ENCODE measurements around the gene MTX1. TPM values are rescaled to one million over a fixed set of nuclear protein-coding genes. Genes with fewer than 3 reads are reported as not detected.

Gene MTX1
- total RNA-seq, 6 donors from 2014 or later: 23.0 to 68.4 (median 37.4) TPM

GRCh38 chr1:155241069-155241679 is 32.7 kb downstream of the MTX1 start:
- 17 to 20% methylated on average over 4 of the region's 4 CpGs for WGBS, 2 donors

GRCh38 chr1:155241841-155242264 is 33.4 kb downstream of the MTX1 start:
- Histone ChIP-seq H3K4me3 (no peak overlapping the region), H3K27me3 (peaks cover 0 to 3% (median 0%) of the 10 kb centered on the region in 4 donors), H3K27ac (peak overlapping the region; percentile 18 to 76 (median 58)), H3K9me3 (no peaks in the 10 kb centered on the region), H3K4me1 (peaks cover 26 to 44% (median 29%) of the 10 kb centered on the region in 4 donors), H3K36me3 (peaks cover 5 to 24% (median 9%) of the 10 kb centered on the region in 4 donors)
- DNase-seq: peak in 1 of 2 donors; percentile 50
- peak in 1 of 2 donors; percentile 14 for TF ChIP-seq POLR2AphosphoS5 (IDR thresholded peaks at IDR 0.05)
- peak in 2 of 6 experiments; percentile 4 to 15 for TF ChIP-seq CTCF (IDR thresholded peaks at IDR 0.05)
- no peak for TF ChIP-seq POLR2A (IDR thresholded peaks at IDR 0.05)
- peak in 1 of 2 donors; percentile 14 for ATAC-seq (ENCODE audit: low FRiP score in 2 of 2)
- WGBS, 2 donors: 41 to 59% methylated on average over 4 of the region's 4 CpGs

More at GRCh38 chr1:155241069-155241679, 32.7 kb downstream of the MTX1 start:
- ATAC-seq (ENCODE audit: low FRiP score in 2 of 2) (peak; percentile 31 to 60), DNase-seq (peak in 1 of 2 donors; percentile 86)
- peaks cover 0 to 3% (median 0%) of the 10 kb centered on the region in 4 donors for H3K27me3 ChIP-seq
- peaks cover 9 to 31% (median 14%) of the 10 kb centered on the region in 4 donors for H3K36me3 ChIP-seq
- peak overlapping the region; percentile 43 to 76 (median 58) for H3K27ac ChIP-seq
- peaks cover 26 to 44% (median 29%) of the 10 kb centered on the region in 4 donors for H3K4me1 ChIP-seq
- TF ChIP-seq CTCF (IDR thresholded peaks at IDR 0.05) (no peak), EP300 (IDR thresholded peaks at IDR 0.05) (peak in 1 of 4 donors; percentile 12), POLR2A (IDR thresholded peaks at IDR 0.05) (peak in 1 of 4 donors; percentile 19), POLR2AphosphoS5 (IDR thresholded peaks at IDR 0.05) (peak; percentile 59 to 80)
- H3K4me3 ChIP-seq: peak overlapping the region in 3 of 4 donors; percentile 37 to 58 (median 51)
- no peaks in the 10 kb centered on the region for H3K9me3 ChIP-seq

GRCh38 chr1:155242805-155243358 is 34.4 kb downstream of the MTX1 start:
- Histone ChIP-seq H3K27me3 (peaks cover 0 to 3% (median 0%) of the 10 kb centered on the region in 4 donors), H3K27ac (peak overlapping the region in 2 of 4 donors; percentile 91 to 92), H3K4me1 (peaks cover 26 to 44% (median 29%) of the 10 kb centered on the region in 4 donors), H3K9me3 (no peaks in the 10 kb centered on the region), H3K4me3 (peak overlapping the region in 1 of 4 donors; percentile 65), H3K36me3 (peaks cover 0 to 23% (median 10%) of the 10 kb centered on the region in 4 donors)
- DNase-seq: no peak
- 67 to 73% methylated on average over 3 of the region's 3 CpGs for WGBS, 2 donors
- TF ChIP-seq POLR2AphosphoS5 (IDR thresholded peaks at IDR 0.05): no peak
- no peak for TF ChIP-seq CTCF (IDR thresholded peaks at IDR 0.05)
- ATAC-seq (ENCODE audit: low FRiP score in 2 of 2): no peak

- 1 to 2% methylated on average over 53 of the region's 53 CpGs for WGBS, 2 donors
- Histone ChIP-seq H3K4me1 (peaks cover 26 to 44% (median 29%) of the 10 kb centered on the region in 4 donors), H3K4me3 (peak overlapping the region; percentile 54 to 68 (median 62)), H3K36me3 (peaks cover 0 to 19% (median 13%) of the 10 kb centered on the region in 4 donors), H3K27ac (peak overlapping the region; percentile 89 to 92 (median 90)), H3K9me3 (no peaks in the 10 kb centered on the region), H3K27me3 (peaks cover 0 to 3% (median 0%) of the 10 kb centered on the region in 4 donors)
- TF ChIP-seq POLR2A (IDR thresholded peaks at IDR 0.05): peak; percentile 68 to 98 (median 86)
- peak; percentile 85 to 92 for TF ChIP-seq POLR2AphosphoS5 (IDR thresholded peaks at IDR 0.05)
- peak in 1 of 4 donors; percentile 1 for TF ChIP-seq EP300 (IDR thresholded peaks at IDR 0.05)
- peak; percentile 78 to 100 (median 92) for TF ChIP-seq CTCF (IDR thresholded peaks at IDR 0.05)
- DNase-seq (peak; percentile 92 to 99), ATAC-seq (ENCODE audit: low FRiP score in 2 of 2) (peak; percentile 94 to 97)
These were observed 36.1 kb downstream of the MTX1 start for GRCh38 chr1:155244368-155245162.

Measured in upper lobe of left lung (tissue), 6 donors.